CD1c-positive myeloid dendritic cell (primary cell): Measurements from ENCODE around the gene POSTN.
"Not testable (repeated sequence)": the region's sequence is repeated elsewhere in the genome, so short reads cannot be mapped to it uniquely, and the experiment has no call there.

Experiments used
- DNase-seq: peaks from one replicate; pipeline ENCODE4 v3.0.0-alpha.2; 2016; ENCODE audit errors: extremely low spot score

POSTN gene

GRCh38 chr13:37597477-37598025, 1.0 kb downstream of the POSTN start:
- DNase-seq: no peak

DNA sequence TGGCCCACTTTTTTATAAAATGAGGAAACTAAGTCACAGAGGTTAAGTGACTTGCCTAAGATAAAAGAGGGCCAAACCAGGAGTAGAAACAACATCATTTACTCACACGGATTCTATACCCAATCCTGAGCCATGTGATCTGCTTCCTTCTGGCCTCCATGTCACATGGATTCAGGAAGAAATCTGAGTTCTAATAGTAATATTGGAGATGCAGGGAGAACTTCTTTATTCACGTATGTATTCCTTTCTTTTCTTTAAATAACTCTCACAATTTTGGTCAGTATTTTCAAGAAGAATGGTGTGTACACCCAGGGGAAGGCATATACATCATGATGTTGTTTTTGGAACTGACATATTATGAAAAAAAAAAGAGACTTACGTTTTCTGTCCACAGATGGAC, 1.8 kb downstream of the POSTN start:
- DNase-seq: no peak

DNA sequence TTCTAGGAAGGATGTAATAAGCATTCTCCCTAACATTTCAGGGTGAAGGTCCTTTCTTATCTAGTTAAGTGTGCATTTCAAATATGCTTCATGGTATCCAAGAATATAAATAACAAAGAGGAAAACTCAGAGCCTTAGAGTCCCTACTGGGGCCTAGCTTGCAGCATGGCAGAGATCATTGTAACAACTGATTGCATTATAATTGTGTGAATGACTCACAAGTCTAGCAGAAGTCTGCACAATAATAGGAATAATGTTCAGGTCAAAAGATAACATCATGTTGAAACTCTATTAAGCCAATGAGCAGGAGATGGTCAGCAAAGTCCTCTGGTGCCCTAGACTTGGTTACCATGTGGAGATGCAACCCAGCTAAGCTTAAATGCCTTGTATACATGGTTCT, 3.4 kb downstream of the POSTN start:
- no peak for DNase-seq

GRCh38 chr13:37594550-37594949, 4.0 kb downstream of the POSTN start:
- DNase-seq: no peak

- not testable (repeated sequence) for DNase-seq
These were observed 9.2 kb downstream of the POSTN start for GRCh38 chr13:37589381-37589780.

DNA sequence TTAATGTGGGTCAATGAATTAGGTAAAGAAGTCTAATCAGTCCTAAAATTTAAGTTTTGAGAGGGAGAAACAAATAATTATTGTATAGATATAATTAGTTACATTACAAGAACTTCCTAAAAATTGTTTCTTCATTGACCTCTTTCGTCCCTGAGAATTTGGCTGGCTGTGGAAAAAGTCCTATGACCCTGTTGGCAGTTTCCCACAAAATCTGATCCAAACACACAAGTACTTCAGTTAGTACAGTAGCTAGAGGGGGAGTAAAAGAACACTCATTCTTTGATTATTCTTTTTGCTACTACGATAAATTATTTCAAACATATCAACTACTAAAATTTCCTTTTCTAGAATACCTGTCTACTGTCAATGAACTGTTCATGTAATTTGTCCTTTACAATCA, 11.3 kb downstream of the POSTN start:
- DNase-seq: no peak

GRCh38 chr13:37586164-37586563, 12.4 kb downstream of the POSTN start:
- DNase-seq: no peak

- no peak for DNase-seq
These were observed 13.0 kb downstream of the POSTN start for GRCh38 chr13:37585541-37585940.

GRCh38 chr13:37576601-37577000, 22.0 kb downstream of the POSTN start:
- DNase-seq: no peak

- DNase-seq: no peak
These were observed 33.1 kb downstream of the POSTN start for GRCh38 chr13:37565425-37565824.

- no peak for DNase-seq
These were observed 37.5 kb downstream of the POSTN start for GRCh38 chr13:37561031-37561430.

GRCh38 chr13:37560526-37560925, 38.0 kb downstream of the POSTN start:
- DNase-seq: no peak

GRCh38 chr13:37558766-37559165, 39.8 kb downstream of the POSTN start:
- DNase-seq: not testable (repeated sequence)

- no peak for DNase-seq
These were observed 52.5 kb downstream of the POSTN start for GRCh38 chr13:37546087-37546486.

- DNase-seq: no peak
These were observed 53.6 kb downstream of the POSTN start for GRCh38 chr13:37544995-37545394.

DNA sequence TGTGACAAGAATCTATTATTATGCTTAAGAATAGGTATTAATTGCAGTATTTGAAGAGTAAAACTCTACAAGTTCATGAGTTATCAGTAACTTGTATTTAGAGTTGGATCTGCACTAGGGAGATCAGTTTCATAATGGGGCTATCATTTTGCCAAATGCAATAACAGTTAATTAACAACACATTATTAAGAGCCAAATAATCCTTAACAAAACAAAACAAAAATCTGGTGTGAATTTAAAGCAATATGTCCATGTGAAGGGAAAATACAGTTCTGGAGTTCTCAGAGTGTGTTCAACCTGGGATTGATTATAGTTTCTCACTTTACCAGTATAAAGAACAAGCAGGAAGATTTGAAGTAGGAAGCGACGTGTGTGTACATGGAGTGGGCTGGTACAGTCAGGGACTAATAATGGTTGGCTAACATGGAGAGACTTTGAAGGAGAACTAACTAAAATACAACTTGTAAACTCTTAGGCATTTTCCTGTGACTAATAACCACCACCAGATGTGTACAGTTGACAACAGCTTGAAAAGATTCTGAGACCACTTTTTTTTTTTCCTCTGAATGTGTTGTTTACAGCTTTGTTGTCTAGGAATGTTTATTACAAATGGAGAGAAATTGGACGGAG, 58.5 kb downstream of the POSTN start:
- DNase-seq: no peak

DNA sequence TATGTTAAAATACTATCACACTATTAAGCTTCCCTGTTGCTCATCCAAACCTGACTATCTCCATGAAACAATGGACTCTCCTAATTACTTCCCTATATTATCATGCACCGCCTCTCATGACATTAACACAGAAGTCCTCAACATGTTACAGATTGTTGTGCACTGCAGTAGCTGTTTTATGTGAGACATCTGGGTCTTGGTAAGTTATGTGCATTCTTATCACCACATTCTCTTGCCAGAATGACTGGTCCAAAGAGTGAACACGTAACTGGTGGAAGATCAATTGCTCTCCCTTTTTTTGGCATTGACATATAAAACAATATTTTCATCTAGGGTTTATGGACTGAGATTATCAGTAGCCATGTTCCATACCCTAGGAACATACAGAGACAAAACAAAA, 59.4 kb downstream of the POSTN start:
- no peak for DNase-seq

GRCh38 chr13:37535501-37535900, 63.1 kb downstream of the POSTN start:
- DNase-seq: no peak

- DNase-seq: no peak
These were observed 63.9 kb downstream of the POSTN start for GRCh38 chr13:37534676-37535075.

GRCh38 chr13:37534181-37534580, 64.4 kb downstream of the POSTN start:
- no peak for DNase-seq

- no peak for DNase-seq
These were observed 67.5 kb downstream of the POSTN start for GRCh38 chr13:37531049-37531448.

GRCh38 chr13:37529751-37530385, 68.7 kb downstream of the POSTN start:
- DNase-seq: no peak

- no peak for DNase-seq
These were observed 71.7 kb downstream of the POSTN start for GRCh38 chr13:37526710-37527473.
